ENCODE results near the gene MKRN2. TPM values are rescaled to one million over a fixed set of nuclear protein-coding genes. Genes with fewer than 3 reads are reported as not detected.

Gene MKRN2
- total and polyA plus RNA-seq, 2 of the 8 experiments (the other 6 are each of a cell fraction or from before 2014, with no cell fraction given), result 15.3 to 17.6 TPM

DNA sequence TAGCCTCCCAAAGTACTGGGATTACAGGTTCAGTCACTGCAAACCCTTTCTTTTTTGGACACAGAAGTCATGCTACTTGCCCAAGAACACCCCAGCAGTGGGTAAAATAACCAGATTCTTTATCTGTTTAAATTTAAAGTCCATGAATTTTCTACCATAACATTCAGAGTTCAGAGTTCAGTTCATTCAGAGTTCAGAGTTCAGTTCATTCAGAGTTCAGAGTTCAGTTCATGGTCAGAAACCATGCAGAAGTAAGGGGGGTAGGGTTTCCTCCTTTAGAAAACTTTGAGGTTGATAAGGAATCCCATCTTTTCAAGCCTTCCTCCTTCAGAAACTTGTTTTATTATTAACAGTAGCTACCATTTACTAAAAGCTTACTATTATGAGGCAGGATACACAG is 63.8 kb downstream of the MKRN2 start:
- Histone ChIP-seq H2AK5ac (ENCODE audit: low read depth, low read length) (no peak overlapping the region), H3K27ac (ENCODE audit: low read depth, low read length) (no peak overlapping the region), H2BK20ac (ENCODE audit: low read length) (no peak overlapping the region), H3K79me2 (ENCODE audit: control insufficient read depth in 1 of 2, insufficient read depth in 2 of 2, low read length in 2 of 2) (peaks cover 10 to 67% of the 10 kb centered on the region in 2 experiments), H3K79me1 (ENCODE audit: low read depth, low read length) (peaks cover 3% of the 10 kb centered on the region; the same call in 1 of the 2 replicates), H4K91ac (replicated peaks; ENCODE audit: insufficient read length, low read length) (no peak overlapping the region), H4K5ac (ENCODE audit: insufficient read length, low read depth, low read length) (no peak overlapping the region), H3K14ac (ENCODE audit: insufficient read length) (no peak overlapping the region), H4K8ac (ENCODE audit: extremely low read depth, insufficient read depth, low read length) (no peak overlapping the region), H3K23me2 (ENCODE audit: low read depth, low read length) (no peaks in the 10 kb centered on the region), H3K9me3 (ENCODE audit: insufficient read depth in 2 of 2, low read depth in 1 of 2, low read length in 1 of 2) (no peaks in the 10 kb centered on the region), H2AFZ (ENCODE audit: low read length) (no peak overlapping the region), H2BK15ac (ENCODE audit: low read length) (no peak overlapping the region), H3K9ac (replicated peaks in 1 of 4; ENCODE audit: extremely low read depth in 1 of 4, low read depth in 3 of 4, low read length in 3 of 4) (no peak overlapping the region), H3K36me3 (ENCODE audit: control insufficient read depth in 2 of 4, insufficient read depth in 4 of 4, low read length in 3 of 4) (peaks cover 4 to 23% (median 7%) of the 10 kb centered on the region in 4 experiments; a peak in 6 of 8 replicates), H4K20me1 (replicated peaks in 1 of 2; ENCODE audit: control insufficient read depth in 1 of 2, insufficient read depth in 2 of 2, low read length in 2 of 2) (peaks cover 5 to 12% of the 10 kb centered on the region in 2 experiments), H3K27me3 (replicated peaks in 1 of 4; ENCODE audit: control insufficient read depth in 3 of 4, extremely low read depth in 1 of 4, insufficient read depth in 3 of 4, low read length in 3 of 4) (no peaks in the 10 kb centered on the region), H3K4ac (replicated peaks; ENCODE audit: insufficient read length, low read depth, low read length) (no peak overlapping the region), H3K18ac (ENCODE audit: extremely low read depth, low read length) (no peak overlapping the region), H3K23ac (ENCODE audit: insufficient read length) (no peak overlapping the region), H3K56ac (replicated peaks; ENCODE audit: insufficient read length, low read depth, low read length) (no peak overlapping the region), H3K4me1 (replicated peaks in 1 of 4; ENCODE audit: control insufficient read depth in 3 of 4, insufficient read depth in 4 of 4, low read length in 3 of 4) (no peaks in the 10 kb centered on the region), H3K4me3 (ENCODE audit: extremely low read depth in 1 of 4, insufficient read depth in 2 of 4, low read depth in 3 of 4, low read length in 4 of 4) (no peak overlapping the region), H3K4me2 (ENCODE audit: insufficient read depth in 1 of 2, low read depth in 2 of 2, low read length in 2 of 2) (no peak overlapping the region), H2BK5ac (ENCODE audit: low read depth, low read length) (no peak overlapping the region), H2BK12ac (ENCODE audit: low read depth, low read length) (no peak overlapping the region), H2BK120ac (replicated peaks; ENCODE audit: low read depth, low read length) (no peak overlapping the region)
- FAIRE-seq, result no peak
- TF ChIP-seq POU5F1 (IDR thresholded peaks at IDR 0.05; ENCODE audit: low read depth, low read length) (no peak), BACH1 (IDR thresholded peaks at IDR 0.05; ENCODE audit: low read length) (no peak), JUN (IDR thresholded peaks at IDR 0.05; ENCODE audit: low read depth, low read length) (no peak), RXRA (IDR thresholded peaks at IDR 0.05; ENCODE audit: insufficient read depth, low read depth, low read length) (no peak), KDM1A (IDR thresholded peaks at IDR 0.05; ENCODE audit: borderline replicate concordance, low read length) (no peak), GABPA (IDR thresholded peaks at IDR 0.05; ENCODE audit: borderline replicate concordance, insufficient read depth, low read length) (no peak), SIX5 (IDR thresholded peaks at IDR 0.05; ENCODE audit: low read depth, low read length) (no peak), TAF1 (IDR thresholded peaks at IDR 0.05; ENCODE audit: low read depth, low read length) (no peak), CTBP2 (IDR thresholded peaks at IDR 0.05; ENCODE audit: borderline replicate concordance, insufficient read depth, insufficient read length, low read length) (no peak), TEAD4 (IDR thresholded peaks at IDR 0.05; ENCODE audit: low read depth, low read length) (no peak), PHF8 (conservative IDR thresholded peaks at IDR 0.05; ENCODE audit: low read depth, low read length) (no peak), NANOG (IDR thresholded peaks at IDR 0.05; ENCODE audit: insufficient read depth, low read depth, low read length, poor library complexity, severe bottlenecking) (no peak), RNF2 (IDR thresholded peaks at IDR 0.05; ENCODE audit: borderline replicate concordance, low read depth, low read length, missing control alignments, poor library complexity, severe bottlenecking) (no peak), FOSL1 (IDR thresholded peaks at IDR 0.05; ENCODE audit: insufficient read depth, low read depth, low read length) (no peak)
- POLR2A ChIA-PET (ENCODE audit: partially characterized antibody), result interaction anchor here (1.0 kb wide), 1 partner anchor 11 kb away, joined by 3 read pairs; no protein-coding TSS in a partner anchor
- CTCF ChIA-PET (ENCODE audit: partially characterized antibody), result interaction anchor here (1.4 kb wide), 1 partner anchor 77 kb away, joined by 3 read pairs; no protein-coding TSS in a partner anchor
- no peak for DNase-seq (ENCODE audit: low read depth in 1 of 2, low spot score in 2 of 2)
